ENCODE results near the gene ATP8A2. TPM values are rescaled to one million over a fixed set of nuclear protein-coding genes. Genes with fewer than 3 reads are reported as not detected.

Gene ATP8A2
- total and polyA plus RNA-seq, 2 of the 4 experiments (the other 2 are of a cell fraction): 0.02 to 0.18 TPM

DNA sequence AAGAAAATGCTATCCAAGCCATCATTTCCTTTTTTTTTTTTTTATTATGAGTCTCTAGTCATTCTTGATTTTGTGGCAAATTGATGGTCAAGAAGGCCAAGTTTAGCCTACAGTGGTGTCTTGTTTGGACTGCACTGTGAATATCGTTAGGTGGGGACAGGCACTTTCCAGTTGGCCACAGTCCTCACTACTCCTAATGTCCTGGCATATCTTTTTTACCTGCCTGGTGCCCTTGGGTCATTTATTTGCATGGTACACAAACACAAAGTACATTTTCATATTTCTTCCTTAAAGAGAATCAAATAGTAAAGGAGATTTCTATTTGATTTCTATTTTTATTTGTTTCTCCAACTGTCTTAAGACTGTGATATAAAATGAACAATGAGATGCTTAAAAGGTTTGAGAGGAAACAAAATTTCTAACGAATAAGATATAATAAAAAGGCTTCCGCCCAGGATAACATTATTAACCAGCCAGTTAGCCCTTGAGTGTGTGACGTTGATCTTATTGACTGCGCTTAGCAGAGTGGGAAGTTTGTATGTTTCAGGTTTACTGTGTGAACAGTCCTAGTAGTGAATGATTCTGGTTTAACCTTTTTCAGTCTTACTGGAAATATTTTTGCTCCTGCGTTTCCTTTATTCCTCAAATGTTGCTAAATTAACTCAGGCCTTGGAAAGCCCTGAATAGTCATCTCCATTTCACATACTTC, 312.0 kb downstream of the ATP8A2 start:
- Histone ChIP-seq H2BK20ac (ENCODE audit: low read depth, low read length) (no peak overlapping the region), H3K27ac (ENCODE audit: insufficient read depth, low read length) (no peak overlapping the region), H2BK120ac (ENCODE audit: low read depth, low read length) (no peak overlapping the region), H4K8ac (ENCODE audit: low read depth in 2 of 2, low read length in 2 of 2) (no peak overlapping the region), H3K9ac (ENCODE audit: low read depth, low read length) (no peak overlapping the region), H3K14ac (replicated peaks; ENCODE audit: low read depth, low read length) (no peak overlapping the region), H2BK15ac (ENCODE audit: low read depth, low read length) (no peak overlapping the region), H4K91ac (ENCODE audit: insufficient read depth, low read depth, low read length) (no peak overlapping the region), H2AK9ac (replicated peaks; ENCODE audit: low read depth, low read length, poor library complexity) (no peak overlapping the region), H4K20me1 (ENCODE audit: insufficient read depth, low read length) (no peaks in the 10 kb centered on the region), H3K36me3 (ENCODE audit: control insufficient read depth, insufficient read depth, low read length) (no peaks in the 10 kb centered on the region), H2AK5ac (ENCODE audit: low read depth, low read length) (no peak overlapping the region), H3K23ac (ENCODE audit: low read depth, low read length) (no peak overlapping the region), H3K9me3 (ENCODE audit: control insufficient read depth, insufficient read depth, low read length) (no peaks in the 10 kb centered on the region), H2AFZ (replicated peaks; ENCODE audit: low read length, poor library complexity) (no peak overlapping the region), H3K4me2 (ENCODE audit: low read depth, low read length) (no peak overlapping the region), H3K4ac (ENCODE audit: low read depth, low read length) (no peak overlapping the region), H3K4me1 (ENCODE audit: control insufficient read depth, insufficient read depth, low read length) (no peaks in the 10 kb centered on the region), H3K18ac (ENCODE audit: low read depth, low read length) (no peak overlapping the region), H3K79me1 (ENCODE audit: low read depth in 1 of 2, low read length in 2 of 2) (no peaks in the 10 kb centered on the region), H2BK5ac (ENCODE audit: low read depth, low read length, poor library complexity, severe bottlenecking) (no peak overlapping the region), H3K27me3 (ENCODE audit: control insufficient read depth, insufficient read depth, low read length) (no peaks in the 10 kb centered on the region), H3K56ac (ENCODE audit: extremely low read depth, insufficient read depth, low read length) (no peak overlapping the region), H4K5ac (ENCODE audit: low read depth, low read length) (no peak overlapping the region), H3K4me3 (ENCODE audit: insufficient read depth, low read depth, low read length) (no peak overlapping the region), H3K9me1 (ENCODE audit: insufficient read depth, low read length) (no peaks in the 10 kb centered on the region)
- no peak for ATAC-seq (ENCODE audit: low read depth)
- WGBS, 2 experiments (ENCODE audit: extremely low coverage in 2 of 2, insufficient read length in 1 of 2): no CpG with 5 or more reads among the region's 6 CpGs
- dilution Hi-C loops (cut with HindIII; ENCODE audit: low sequenced_read_pairs, unreplicated experiment): no loop called here
- intact Hi-C loops (cut with micrococcal nuclease): no loop called here
- in situ Hi-C loops (cut with MboI; ENCODE audit: low sequenced_read_pairs): no loop called here
- POLR2A ChIA-PET (ENCODE audit: unreplicated experiment): no interaction called here
- TF ChIP-seq, protein P1, sequence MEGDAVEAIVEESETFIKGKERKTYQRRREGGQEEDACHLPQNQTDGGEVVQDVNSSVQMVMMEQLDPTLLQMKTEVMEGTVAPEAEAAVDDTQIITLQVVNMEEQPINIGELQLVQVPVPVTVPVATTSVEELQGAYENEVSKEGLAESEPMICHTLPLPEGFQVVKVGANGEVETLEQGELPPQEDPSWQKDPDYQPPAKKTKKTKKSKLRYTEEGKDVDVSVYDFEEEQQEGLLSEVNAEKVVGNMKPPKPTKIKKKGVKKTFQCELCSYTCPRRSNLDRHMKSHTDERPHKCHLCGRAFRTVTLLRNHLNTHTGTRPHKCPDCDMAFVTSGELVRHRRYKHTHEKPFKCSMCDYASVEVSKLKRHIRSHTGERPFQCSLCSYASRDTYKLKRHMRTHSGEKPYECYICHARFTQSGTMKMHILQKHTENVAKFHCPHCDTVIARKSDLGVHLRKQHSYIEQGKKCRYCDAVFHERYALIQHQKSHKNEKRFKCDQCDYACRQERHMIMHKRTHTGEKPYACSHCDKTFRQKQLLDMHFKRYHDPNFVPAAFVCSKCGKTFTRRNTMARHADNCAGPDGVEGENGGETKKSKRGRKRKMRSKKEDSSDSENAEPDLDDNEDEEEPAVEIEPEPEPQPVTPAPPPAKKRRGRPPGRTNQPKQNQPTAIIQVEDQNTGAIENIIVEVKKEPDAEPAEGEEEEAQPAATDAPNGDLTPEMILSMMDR (conservative IDR thresholded peaks at IDR 0.05; ENCODE audit: low read depth, low read length): no peak
- TF ChIP-seq RAD21 (IDR thresholded peaks at IDR 0.05; ENCODE audit: low read length): no peak
- no peak for TF ChIP-seq CEBPB (IDR thresholded peaks at IDR 0.05; ENCODE audit: low read depth, low read length)
- TF ChIP-seq RFX5 (IDR thresholded peaks at IDR 0.05; ENCODE audit: low read depth, low read length): no peak
- TF ChIP-seq RCOR1 (IDR thresholded peaks at IDR 0.05; ENCODE audit: insufficient replicate concordance, low read length): no peak
- TF ChIP-seq SMC3 (IDR thresholded peaks at IDR 0.05; ENCODE audit: low read depth, low read length): no peak
- no peak for TF ChIP-seq FOS (IDR thresholded peaks at IDR 0.05; ENCODE audit: low read depth, low read length)
- TF ChIP-seq POLR2A (IDR thresholded peaks at IDR 0.05; ENCODE audit: low read depth, low read length): no peak
- TF ChIP-seq MAFK (IDR thresholded peaks at IDR 0.05; ENCODE audit: low read depth, low read length): no peak
- TF ChIP-seq, protein P2, sequence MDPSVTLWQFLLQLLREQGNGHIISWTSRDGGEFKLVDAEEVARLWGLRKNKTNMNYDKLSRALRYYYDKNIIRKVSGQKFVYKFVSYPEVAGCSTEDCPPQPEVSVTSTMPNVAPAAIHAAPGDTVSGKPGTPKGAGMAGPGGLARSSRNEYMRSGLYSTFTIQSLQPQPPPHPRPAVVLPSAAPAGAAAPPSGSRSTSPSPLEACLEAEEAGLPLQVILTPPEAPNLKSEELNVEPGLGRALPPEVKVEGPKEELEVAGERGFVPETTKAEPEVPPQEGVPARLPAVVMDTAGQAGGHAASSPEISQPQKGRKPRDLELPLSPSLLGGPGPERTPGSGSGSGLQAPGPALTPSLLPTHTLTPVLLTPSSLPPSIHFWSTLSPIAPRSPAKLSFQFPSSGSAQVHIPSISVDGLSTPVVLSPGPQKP (IDR thresholded peaks at IDR 0.05; ENCODE audit: borderline replicate concordance, low read depth, low read length): no peak
- no peak for TF ChIP-seq CHD1 (IDR thresholded peaks at IDR 0.05; ENCODE audit: low read depth, low read length)
- TF ChIP-seq BHLHE40 (IDR thresholded peaks at IDR 0.05; ENCODE audit: low read depth, low read length): no peak
- TF ChIP-seq USF2 (IDR thresholded peaks at IDR 0.05; ENCODE audit: low read depth, low read length): no peak
- TF ChIP-seq MXI1 (IDR thresholded peaks at IDR 0.05; ENCODE audit: borderline replicate concordance, low read depth, low read length): no peak
- no peak for TF ChIP-seq NFE2L2 (IDR thresholded peaks at IDR 0.05; ENCODE audit: low read depth, low read length)
- TF ChIP-seq MAZ (IDR thresholded peaks at IDR 0.05; ENCODE audit: borderline replicate concordance, low read depth, low read length): no peak
- CTCF ChIA-PET: no interaction called here
- no peak for DNase-seq
- BruUV-seq (replicated peaks): no TSS peak
